NB4 (cell line): Measurements from ENCODE around the gene CKS1B.

Experiments used
- POLR2A ChIP-seq: IDR thresholded peaks from 2 replicates; pipeline ENCODE4 v1.6.1; 2011; ENCODE audit warnings: mild to moderate bottlenecking; ENCODE audit not compliant: insufficient read length; ENCODE audit errors: extremely low read depth
- TF ChIP-seq, protein P1 (sequence below): IDR thresholded peaks from one replicate; pipeline ENCODE4 v1.5.1; 2012; ENCODE audit warnings: low read depth, low read length

DNA sequence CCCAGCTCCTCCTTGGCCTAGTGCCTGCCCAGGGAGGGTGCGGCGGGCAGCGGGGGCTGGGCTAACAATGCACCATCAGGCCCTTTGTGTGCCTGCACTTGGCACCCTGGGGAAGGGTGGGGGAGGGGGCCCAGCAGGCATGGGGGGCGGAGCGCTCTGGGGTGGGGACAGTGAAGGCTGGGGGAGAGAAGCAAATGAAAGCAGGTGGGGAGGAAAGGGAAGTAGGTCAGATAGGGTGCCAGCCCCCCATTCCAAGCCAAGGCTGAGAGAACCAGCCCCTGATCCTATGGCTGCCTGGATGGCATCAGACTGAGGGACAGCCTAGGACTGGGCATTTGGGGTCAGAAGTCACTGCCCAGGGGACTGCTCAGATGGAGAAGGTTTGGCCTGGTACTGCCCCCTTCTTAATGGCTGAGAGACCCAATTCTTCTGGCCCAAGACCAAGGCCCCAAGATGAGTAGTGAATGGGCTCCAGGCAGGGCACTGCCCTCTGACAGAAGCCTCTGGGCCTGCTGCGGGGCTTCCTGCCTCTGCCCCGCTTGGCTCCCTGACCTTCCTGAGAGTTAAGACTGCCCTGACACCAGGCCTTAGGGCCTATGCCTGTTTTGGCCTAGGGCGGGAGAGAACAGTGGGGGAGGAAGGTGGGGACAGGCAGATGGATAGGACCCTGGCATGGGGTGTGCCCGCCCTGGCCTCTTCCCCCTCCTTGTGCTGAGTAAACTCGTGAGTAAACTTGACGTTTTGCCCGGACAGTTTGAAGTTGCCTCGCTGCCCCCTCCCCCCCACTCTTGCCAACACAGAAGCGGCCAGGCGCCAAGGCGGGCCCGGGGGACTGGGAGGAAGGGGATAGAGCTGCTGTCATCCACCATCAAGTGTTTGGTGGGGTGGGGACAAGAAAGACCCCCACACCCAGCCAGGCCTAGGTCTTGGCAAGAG, 30.9 kb downstream of the CKS1B start:
- TF ChIP-seq, protein P1, sequence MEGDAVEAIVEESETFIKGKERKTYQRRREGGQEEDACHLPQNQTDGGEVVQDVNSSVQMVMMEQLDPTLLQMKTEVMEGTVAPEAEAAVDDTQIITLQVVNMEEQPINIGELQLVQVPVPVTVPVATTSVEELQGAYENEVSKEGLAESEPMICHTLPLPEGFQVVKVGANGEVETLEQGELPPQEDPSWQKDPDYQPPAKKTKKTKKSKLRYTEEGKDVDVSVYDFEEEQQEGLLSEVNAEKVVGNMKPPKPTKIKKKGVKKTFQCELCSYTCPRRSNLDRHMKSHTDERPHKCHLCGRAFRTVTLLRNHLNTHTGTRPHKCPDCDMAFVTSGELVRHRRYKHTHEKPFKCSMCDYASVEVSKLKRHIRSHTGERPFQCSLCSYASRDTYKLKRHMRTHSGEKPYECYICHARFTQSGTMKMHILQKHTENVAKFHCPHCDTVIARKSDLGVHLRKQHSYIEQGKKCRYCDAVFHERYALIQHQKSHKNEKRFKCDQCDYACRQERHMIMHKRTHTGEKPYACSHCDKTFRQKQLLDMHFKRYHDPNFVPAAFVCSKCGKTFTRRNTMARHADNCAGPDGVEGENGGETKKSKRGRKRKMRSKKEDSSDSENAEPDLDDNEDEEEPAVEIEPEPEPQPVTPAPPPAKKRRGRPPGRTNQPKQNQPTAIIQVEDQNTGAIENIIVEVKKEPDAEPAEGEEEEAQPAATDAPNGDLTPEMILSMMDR = no peak
- TF ChIP-seq POLR2A = no peak
